K562 (cell line): Measurements from ENCODE around the gene SNTG2. TPM values are rescaled to one million over a fixed set of nuclear protein-coding genes. Genes with fewer than 3 reads are reported as not detected.
"Not testable (repeated sequence)": the region's sequence is repeated elsewhere in the genome, so short reads cannot be mapped to it uniquely, and the experiment has no call there.

Source experiments
- ATAC-seq: fragments of 200-7000 bp; cut with Tn5 transposase; 3 replicates; pipeline ENCODE4 v1.9.1; 2020; ENCODE audit warnings: moderate library complexity
- BruUV-seq: library from RNA; stranded (reverse); fragments of 400-500 nt; replicated peaks from 2 replicates; lab custom pipeline; 2021; lab: Mats Ljungman, UMichigan
- CTCF ChIA-PET: fragments of 300-600 bp; formaldehyde crosslinking; extraction: SDS; loops from one replicate; lab custom pipeline; 2021; ENCODE audit warnings: low intra/inter-chr PET ratio; lab: Yijun Ruan, JAX
- POLR2A ChIA-PET: fragments of 300-600, 350-650 bp; sonication (Branson Sonifier 250); formaldehyde crosslinking; extraction: SDS; loops from one replicate; lab custom pipeline; 2021; ENCODE audit warnings: antibody characterized with exemption, inconsistent platforms; lab: Yijun Ruan, JAX
- DNase-seq, 4 experiments: peaks; one replicate each; pipeline versions ENCODE4 v3.0.0 to v3.0.0-alpha.2; 2011 to 2018; ENCODE audit warnings: low spot score in 3 of 4, mixed read lengths in 3 of 4; ENCODE audit errors: extremely low read depth in 1 of 4
- FAIRE-seq: peaks from 2 replicates; lab custom pipeline; 2011; peaks lifted over from hg19 to GRCh38; lab: Jason Lieb, UNC
- H2AFZ ChIP-seq: 2 replicates; pipeline ENCODE4 v1.6.0; 2011; ENCODE audit warnings: low read depth, low read length, control low read depth, inconsistent platforms
- H3K27ac ChIP-seq: fragments of 200-600 bp; 3 replicates; pipeline ENCODE4 v1.8.0; 2011; ENCODE audit warnings: low read depth, mild to moderate bottlenecking, control low read depth, inconsistent platforms, low read length, moderate library complexity, mixed read lengths; ENCODE audit errors: extremely low read depth
- H3K27me3 ChIP-seq, 2 experiments: fragments of 300-600 bp in 1 of 2; 2 replicates in 1 of 2; 3 replicates in 1 of 2; pipeline versions ENCODE4 v1.6.0 to v1.8.0; 2011; ENCODE audit warnings: inconsistent platforms in 2 of 2, low read length in 2 of 2, mild to moderate bottlenecking in 1 of 2, mixed read lengths in 1 of 2, moderate library complexity in 1 of 2; ENCODE audit not compliant: control insufficient read depth in 2 of 2, insufficient read depth in 2 of 2
- H3K36me3 ChIP-seq: fragments of 300-600 bp; 3 replicates; pipeline ENCODE4 v1.8.0; 2011; ENCODE audit warnings: mild to moderate bottlenecking, low read length, inconsistent platforms; ENCODE audit not compliant: control insufficient read depth, insufficient read depth
- H3K4me1 ChIP-seq, 2 experiments: fragments of 200-600 bp in 1 of 2; replicated peaks in 1 of 2; 2 replicates in 1 of 2; 3 replicates in 1 of 2; pipeline versions ENCODE4 v1.5.1 to v1.8.0; 2011; ENCODE audit warnings: inconsistent platforms in 2 of 2, low read length in 2 of 2, mild to moderate bottlenecking in 1 of 2, mixed read lengths in 1 of 2, moderate library complexity in 1 of 2; ENCODE audit not compliant: control insufficient read depth in 2 of 2, insufficient read depth in 2 of 2
- H3K4me2 ChIP-seq: 2 replicates; pipeline ENCODE4 v1.6.1; 2011; ENCODE audit warnings: low read length, control low read depth, inconsistent platforms, mixed read lengths; ENCODE audit not compliant: insufficient read depth
- H3K4me3 ChIP-seq: fragments of 200-600 bp; sonication (generic), shearing (Covaris generic); 2 replicates; pipeline ENCODE4 v1.5.1; 2016; ENCODE audit warnings: control low read depth, inconsistent platforms
- H3K79me2 ChIP-seq: fragments of 200-600 bp; 3 replicates; pipeline ENCODE4 v1.8.0; 2011; ENCODE audit warnings: low read length, inconsistent platforms; ENCODE audit not compliant: control insufficient read depth, insufficient read depth
- H3K9ac ChIP-seq, 2 experiments: 2 replicates each; pipeline versions ENCODE4 v1.6.0 to v1.6.1; 2011; ENCODE audit warnings: low read depth in 2 of 2, low read length in 2 of 2, control low read depth in 1 of 2, inconsistent platforms in 1 of 2, mild to moderate bottlenecking in 1 of 2, mixed read lengths in 1 of 2; ENCODE audit not compliant: insufficient read depth in 1 of 2
- H3K9me1 ChIP-seq: one replicate; pipeline ENCODE4 v1.6.0; 2011; ENCODE audit warnings: inconsistent platforms, mild to moderate bottlenecking, low read length, moderate library complexity; ENCODE audit not compliant: control insufficient read depth, insufficient read depth
- H3K9me3 ChIP-seq: replicated peaks from 2 replicates; pipeline ENCODE4 v1.5.1; 2011; ENCODE audit warnings: low read depth, low read length, inconsistent platforms; ENCODE audit not compliant: control insufficient read depth, insufficient read depth
- H4K20me1 ChIP-seq: replicated peaks from 2 replicates; pipeline ENCODE4 v1.6.1; 2011; ENCODE audit warnings: low read length, inconsistent platforms, mixed read lengths; ENCODE audit not compliant: control insufficient read depth, insufficient read depth
- ARID1B ChIP-seq: fragments of 450-650 bp; IDR thresholded peaks from 2 replicates; pipeline ENCODE4 v1.6.1; 2016; ENCODE audit warnings: antibody characterized with exemption, mild to moderate bottlenecking, inconsistent platforms
- DIDO1 ChIP-seq: fragments of 450-650 bp; IDR thresholded peaks from 2 replicates; pipeline ENCODE4 v1.6.1; 2016; ENCODE audit warnings: low read depth, missing biosample characterization, missing genetic modification characterization
- KLF6 ChIP-seq: fragments of 250-450 bp; sonication (Bioruptor Pico); IDR thresholded peaks from 2 replicates; pipeline ENCODE4 v1.4.0; 2020; ENCODE audit warnings: mild to moderate bottlenecking, moderate library complexity, borderline replicate concordance
- POLR2H ChIP-seq: IDR thresholded peaks from 2 replicates; pipeline ENCODE4 v1.6.1; 2016; ENCODE audit warnings: missing genetic modification characterization, low read depth, mild to moderate bottlenecking, control low read depth, missing compliant biosample characterization, moderate library complexity
- SPI1 ChIP-seq: IDR thresholded peaks from 2 replicates; pipeline ENCODE4 v1.6.1; 2011; ENCODE audit warnings: low read depth, low read length, control low read depth, borderline replicate concordance
- ZBTB8A ChIP-seq: fragments of 450-650 bp; IDR thresholded peaks from 2 replicates; pipeline ENCODE4 v1.6.1; 2018; ENCODE audit warnings: mild to moderate bottlenecking, moderate library complexity; ENCODE audit not compliant: partially characterized antibody
- ZNF316 ChIP-seq: fragments of 450-650 bp; IDR thresholded peaks from 2 replicates; pipeline ENCODE4 v1.6.1; 2016
- WGBS: fragments of 100-300 bp; shearing (Covaris generic); methylation state at CpG from one replicate; pipeline ENCODE4 v1.1.6; 2016; ENCODE audit warnings: low coverage, mixed read lengths; ENCODE audit not compliant: insufficient coverage; ENCODE audit errors: missing lambda C conversion rate; 5-methylcytosine and 5-hydroxymethylcytosine counted together
- in situ Hi-C: fragments of 300-500 bp; cut with MboI; formaldehyde crosslinking; loops from 4 replicates; pipeline ENCODE4 v1.15.0; 2018; ENCODE audit warnings: inconsistent platforms, mixed read lengths
- intact Hi-C: fragments of 100-400 bp; cut with micrococcal nuclease; formaldehyde crosslinking; loops from 2 replicates; pipeline ENCODE4 v1.14.2; 2022
- polyA plus RNA-seq, 8 experiments: library from polyadenylated mRNA; depleted of rRNA in 4 of 8; stranded (reverse) in 5 of 8; unstranded in 3 of 8; fragments of >200 nt; fragmentation: Nextera tagmentation in 2 of 8; fragmentation: Illumina TruSeq in 1 of 8; extraction: Ambion mirVana in 2 of 8; extraction: Trizol in 1 of 8; gene quantifications; 2 replicates each; pipeline versions ENCODE4 v1.2.1 to v1.2.3, GENCODE V29; 2011 to 2014; ENCODE audit warnings: inconsistent platforms in 1 of 8, missing spikeins in 1 of 8
- total RNA-seq, 7 experiments: library from RNA; depleted of rRNA in 6 of 7; stranded (reverse); fragments of >200 nt in 6 of 7; fragmentation: Illumina TruSeq in 2 of 7; extraction: Trizol in 2 of 7; gene quantifications; 2 replicates each; pipeline versions ENCODE4 v1.2.1 to v1.2.3, GENCODE V29; 2011 to 2021; ENCODE audit warnings: low replicate concordance in 1 of 7
- TF ChIP-seq, protein P1 (sequence below): sonication (generic); formaldehyde crosslinking; IDR thresholded peaks from 2 replicates; pipeline ENCODE4 v1.8.1; 2023; ENCODE audit warnings: mild to moderate bottlenecking, missing genetic modification reagents
- TF ChIP-seq, protein P2 (sequence below), 2 experiments: fragments of 450-650 bp in 1 of 2; sonication (generic) in 1 of 2; formaldehyde crosslinking in 1 of 2; IDR thresholded peaks in 1 of 2; conservative IDR thresholded peaks in 1 of 2; 2 replicates each; pipeline versions ENCODE4 v1.6.1 to v1.8.1; 2016 to 2023; ENCODE audit warnings: mild to moderate bottlenecking in 2 of 2, moderate library complexity in 2 of 2, inconsistent platforms in 1 of 2, missing genetic modification reagents in 1 of 2
- TF ChIP-seq, protein P3 (sequence below): fragments of 250-450 bp; sonication (Bioruptor Pico); IDR thresholded peaks from 2 replicates; pipeline ENCODE4 v1.8.0; 2022; ENCODE audit warnings: inconsistent platforms, mild to moderate bottlenecking, moderate library complexity, borderline replicate concordance

SNTG2 gene
- total and polyA plus RNA-seq, 9 of the 15 experiments (the other 6 are each of a cell fraction or from before 2014, with no cell fraction given) = not detected

DNA sequence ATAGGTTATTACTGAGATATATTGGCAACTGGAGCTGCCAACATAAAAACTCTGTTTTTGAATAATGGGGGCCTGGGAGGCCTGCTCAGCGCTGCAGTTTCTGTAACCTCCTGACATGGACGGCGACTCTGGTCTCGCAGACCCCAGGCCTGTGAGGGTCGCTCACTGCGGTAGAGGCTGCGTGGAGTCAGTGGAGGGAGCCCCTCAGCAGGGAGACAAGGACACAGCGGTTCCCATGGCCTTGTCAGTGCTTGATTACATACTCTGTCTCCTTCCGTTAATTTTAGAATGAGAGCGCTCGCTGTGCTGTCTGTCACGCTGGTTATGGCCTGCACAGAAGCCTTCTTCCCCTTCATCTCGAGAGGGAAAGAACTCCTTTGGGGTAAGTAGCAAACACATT lies 463.5 kb downstream of the SNTG2 start (continued):
- TF ChIP-seq, protein P1, sequence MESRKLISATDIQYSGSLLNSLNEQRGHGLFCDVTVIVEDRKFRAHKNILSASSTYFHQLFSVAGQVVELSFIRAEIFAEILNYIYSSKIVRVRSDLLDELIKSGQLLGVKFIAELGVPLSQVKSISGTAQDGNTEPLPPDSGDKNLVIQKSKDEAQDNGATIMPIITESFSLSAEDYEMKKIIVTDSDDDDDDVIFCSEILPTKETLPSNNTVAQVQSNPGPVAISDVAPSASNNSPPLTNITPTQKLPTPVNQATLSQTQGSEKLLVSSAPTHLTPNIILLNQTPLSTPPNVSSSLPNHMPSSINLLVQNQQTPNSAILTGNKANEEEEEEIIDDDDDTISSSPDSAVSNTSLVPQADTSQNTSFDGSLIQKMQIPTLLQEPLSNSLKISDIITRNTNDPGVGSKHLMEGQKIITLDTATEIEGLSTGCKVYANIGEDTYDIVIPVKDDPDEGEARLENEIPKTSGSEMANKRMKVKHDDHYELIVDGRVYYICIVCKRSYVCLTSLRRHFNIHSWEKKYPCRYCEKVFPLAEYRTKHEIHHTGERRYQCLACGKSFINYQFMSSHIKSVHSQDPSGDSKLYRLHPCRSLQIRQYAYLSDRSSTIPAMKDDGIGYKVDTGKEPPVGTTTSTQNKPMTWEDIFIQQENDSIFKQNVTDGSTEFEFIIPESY (CRISPR knock-in tag) = no peak
- TF ChIP-seq, protein P2, sequence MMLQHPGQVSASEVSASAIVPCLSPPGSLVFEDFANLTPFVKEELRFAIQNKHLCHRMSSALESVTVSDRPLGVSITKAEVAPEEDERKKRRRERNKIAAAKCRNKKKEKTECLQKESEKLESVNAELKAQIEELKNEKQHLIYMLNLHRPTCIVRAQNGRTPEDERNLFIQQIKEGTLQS (IDR thresholded peaks at IDR 0.05) = no peak
- TF ChIP-seq, protein P2 (CRISPR knock-in tag; conservative IDR thresholded peaks at IDR 0.05) = no peak
- TF ChIP-seq POLR2H (tag) = no peak
- TF ChIP-seq, protein P3, sequence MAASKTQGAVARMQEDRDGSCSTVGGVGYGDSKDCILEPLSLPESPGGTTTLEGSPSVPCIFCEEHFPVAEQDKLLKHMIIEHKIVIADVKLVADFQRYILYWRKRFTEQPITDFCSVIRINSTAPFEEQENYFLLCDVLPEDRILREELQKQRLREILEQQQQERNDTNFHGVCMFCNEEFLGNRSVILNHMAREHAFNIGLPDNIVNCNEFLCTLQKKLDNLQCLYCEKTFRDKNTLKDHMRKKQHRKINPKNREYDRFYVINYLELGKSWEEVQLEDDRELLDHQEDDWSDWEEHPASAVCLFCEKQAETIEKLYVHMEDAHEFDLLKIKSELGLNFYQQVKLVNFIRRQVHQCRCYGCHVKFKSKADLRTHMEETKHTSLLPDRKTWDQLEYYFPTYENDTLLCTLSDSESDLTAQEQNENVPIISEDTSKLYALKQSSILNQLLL (CRISPR knock-in tag) = no peak
- no peak for TF ChIP-seq ZNF316
- TF ChIP-seq KLF6 (CRISPR knock-in tag) = no peak
- TF ChIP-seq DIDO1 (tag) = no peak
- no peak for TF ChIP-seq ZBTB8A
- TF ChIP-seq ARID1B = no peak
- TF ChIP-seq SPI1 = no peak

DNA sequence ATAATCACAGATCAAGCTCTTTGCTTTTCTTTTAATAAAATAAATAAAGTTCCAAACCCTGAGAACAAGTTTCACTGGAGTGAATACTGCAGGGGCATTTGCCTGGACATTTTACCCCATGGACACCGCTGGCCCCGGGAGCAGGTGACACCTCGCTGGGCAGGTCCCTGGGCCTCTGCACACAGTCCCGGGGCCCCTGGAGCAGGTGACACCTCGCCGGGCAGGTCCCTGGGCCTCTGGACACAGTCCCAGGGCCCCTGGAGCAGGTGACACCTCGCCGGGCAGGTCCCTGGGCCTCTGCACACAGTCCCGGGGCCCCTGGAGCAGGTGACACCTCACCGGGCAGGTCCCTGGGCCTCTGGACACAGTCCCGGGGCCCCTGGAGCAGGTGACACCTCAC lies 464.3 kb downstream of the SNTG2 start:
- POLR2A ChIA-PET, ATAC-seq, H3K9ac ChIP-seq, BruUV-seq, H3K27ac ChIP-seq, H3K4me3 ChIP-seq, H3K9me3 ChIP-seq, H4K20me1 ChIP-seq, CTCF ChIA-PET, H3K9me1 ChIP-seq, H3K4me2 ChIP-seq, DNase-seq, FAIRE-seq, H2AFZ ChIP-seq, H3K4me1 ChIP-seq, intact Hi-C loops, H3K79me2 ChIP-seq, in situ Hi-C loops, H3K36me3 ChIP-seq: not testable (repeated sequence)
- 0% methylated on average over 5 of the region's 11 CpGs for WGBS
- peaks cover 0 to 20% of the 10 kb centered on the region in 2 experiments; a peak in 3 of 5 replicates for H3K27me3 ChIP-seq
